SKM-1 treated with dmso at 0.1 percent for 144 hours (cell line): ENCODE data around the gene HIVEP3.
"Not testable (repeated sequence)": the region's sequence is repeated elsewhere in the genome, so short reads cannot be mapped to it uniquely, and the experiment has no call there.

Source experiments
- DNase-seq: peaks from one replicate; lab custom pipeline; 2025; ENCODE audit not compliant: unreplicated experiment; lab: John Stamatoyannopoulos, UW

Gene HIVEP3

DNA sequence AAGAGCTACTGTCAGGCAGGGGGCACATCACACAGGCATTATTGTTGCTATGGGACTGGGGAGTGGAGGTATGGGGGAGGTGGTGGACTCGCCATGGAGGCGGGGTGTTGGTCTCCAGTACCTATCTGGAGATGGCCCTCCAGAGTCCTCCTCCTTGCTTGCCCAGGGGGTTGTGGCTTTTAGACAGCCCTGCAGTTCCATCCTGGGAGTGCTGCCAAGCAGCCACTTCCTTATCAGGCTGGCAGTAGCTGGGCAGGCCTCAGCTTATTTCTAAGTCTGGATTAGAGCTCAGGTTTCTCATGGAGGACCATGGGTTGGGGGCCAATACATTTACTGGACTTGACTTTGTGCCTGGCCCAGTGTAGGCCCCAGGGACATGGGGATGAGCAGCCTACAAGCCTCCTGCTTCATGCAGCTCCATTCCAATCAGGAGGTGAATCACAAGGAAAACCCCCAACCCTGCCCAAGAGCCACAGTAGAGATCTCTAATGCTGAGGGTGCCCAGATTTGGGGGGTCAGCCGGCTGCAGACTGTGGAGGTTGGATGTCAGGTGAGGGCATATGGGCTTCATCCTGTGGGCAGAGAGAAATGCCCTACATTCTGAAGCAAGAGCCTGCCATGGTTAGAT is 223.5 kb downstream of the HIVEP3 start:
- DNase-seq, result no peak

DNA sequence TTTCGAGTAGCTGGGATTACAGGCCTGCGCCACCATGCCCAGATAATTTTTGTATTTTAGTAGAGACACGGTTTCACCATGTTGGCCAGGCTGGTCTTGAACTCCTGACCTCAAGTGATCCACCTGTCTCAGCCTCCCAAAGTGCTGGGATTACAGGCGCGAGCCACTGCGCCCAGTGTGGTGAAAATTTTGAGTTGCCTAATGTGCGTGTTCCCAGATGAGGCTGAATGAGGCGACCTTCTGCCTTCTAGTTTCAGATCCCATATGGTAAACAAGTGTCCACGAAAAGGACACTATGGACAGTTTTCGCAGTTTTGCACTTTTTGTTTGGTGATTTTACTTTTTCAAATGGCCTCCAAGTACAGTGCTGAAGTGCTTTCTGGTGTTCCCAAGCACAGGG is 226.8 kb downstream of the HIVEP3 start:
- not testable (repeated sequence) for DNase-seq

DNA sequence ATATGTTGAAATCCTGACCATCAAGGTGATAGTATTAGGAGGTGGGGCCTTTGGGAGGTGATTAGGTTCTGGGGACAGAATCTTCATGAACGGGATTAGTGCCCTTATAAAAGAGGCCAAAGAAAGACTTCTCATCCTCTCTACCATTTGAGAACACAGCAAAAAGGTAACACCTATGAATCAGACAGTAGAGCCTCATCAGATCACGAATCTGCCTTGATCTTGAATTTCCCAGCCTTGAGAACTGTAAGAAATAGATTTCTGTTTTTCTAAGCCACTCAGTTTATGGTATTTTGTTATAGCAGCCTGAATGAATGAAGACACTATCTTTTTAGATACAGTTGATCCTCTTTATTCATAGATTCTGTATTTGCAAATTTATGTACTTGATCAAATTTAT is 227.3 kb downstream of the HIVEP3 start:
- DNase-seq, result no peak

DNA sequence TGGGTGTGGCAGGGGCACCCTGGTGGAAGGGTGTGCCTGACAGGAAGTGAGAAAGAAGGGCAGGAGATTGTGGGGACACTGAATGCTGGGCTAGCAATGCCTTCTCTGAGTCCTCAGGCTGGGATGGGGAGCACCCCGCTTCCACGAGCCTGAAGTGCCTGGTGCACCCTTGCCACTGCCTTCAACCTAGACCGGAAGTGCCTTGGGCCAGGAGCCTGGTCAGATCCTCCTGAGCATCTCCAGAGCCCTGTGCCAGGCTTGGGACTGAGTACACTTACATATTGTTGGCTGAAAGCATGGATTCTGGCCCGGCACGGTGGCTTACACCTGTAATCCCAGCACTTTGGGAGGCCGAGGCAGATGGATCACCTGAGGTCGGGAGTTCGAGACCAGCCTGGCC is 228.4 kb downstream of the HIVEP3 start:
- DNase-seq, result no peak

DNA sequence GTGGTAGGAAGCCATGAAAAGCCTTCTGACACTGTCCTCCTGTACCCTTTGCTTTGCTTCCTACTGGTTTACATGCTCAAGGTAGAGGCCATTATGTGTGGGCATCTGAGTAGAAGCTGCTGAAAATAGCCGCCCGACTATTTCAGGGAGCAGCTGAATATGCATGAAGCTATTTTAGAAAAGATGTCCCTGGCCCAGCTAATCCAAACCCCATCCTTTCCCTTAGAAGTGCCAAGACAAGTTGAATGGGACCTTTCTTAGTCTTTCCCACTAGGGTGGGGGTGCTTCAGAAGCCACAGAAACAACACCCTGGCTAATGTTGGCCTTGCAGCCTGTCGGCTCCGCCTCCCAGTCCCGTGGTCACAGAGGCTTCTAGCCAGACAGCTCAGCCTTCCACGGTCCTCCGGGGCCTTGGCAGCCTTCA is 229.2 kb downstream of the HIVEP3 start:
- DNase-seq, result no peak

DNA sequence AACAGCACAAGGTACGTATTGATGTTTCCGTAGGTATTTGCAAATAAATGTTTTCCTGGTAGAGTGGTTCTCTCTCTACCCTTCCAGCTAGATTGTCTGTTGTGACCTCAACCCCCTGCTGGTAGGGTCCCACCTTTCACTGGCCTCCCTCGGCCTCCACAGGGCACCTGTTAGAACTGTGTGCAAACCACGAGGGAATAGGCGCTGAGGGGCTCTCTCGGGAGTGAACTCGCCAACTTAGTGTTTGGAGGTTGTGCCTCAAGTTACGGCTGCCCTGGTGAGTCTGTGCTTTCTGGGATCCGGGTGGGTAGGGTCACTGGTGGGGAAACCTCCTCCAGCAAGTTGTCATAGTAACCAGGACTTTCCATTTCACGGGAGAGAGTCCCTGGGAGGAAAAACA is 229.6 kb downstream of the HIVEP3 start:
- DNase-seq, result no peak

DNA sequence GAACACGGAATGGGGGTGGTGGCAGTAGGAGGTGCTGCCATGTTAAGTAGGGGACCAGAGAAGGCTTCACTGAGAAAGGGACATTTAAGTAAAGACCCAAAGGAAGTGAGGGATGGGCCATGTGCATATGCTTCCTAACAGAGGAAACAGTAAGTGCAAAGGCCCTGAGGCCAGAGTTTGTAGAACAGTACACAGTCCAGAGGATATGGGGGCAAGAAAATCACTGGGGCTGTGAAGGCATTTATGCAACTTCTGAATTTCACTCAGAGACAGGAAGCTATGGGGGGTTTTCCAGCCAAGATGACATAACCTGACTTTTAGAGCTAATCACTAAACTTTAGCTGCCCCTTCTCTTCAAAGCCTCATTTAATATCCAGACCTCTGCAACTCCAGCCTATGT is 231.7 kb downstream of the HIVEP3 start:
- no peak for DNase-seq

DNA sequence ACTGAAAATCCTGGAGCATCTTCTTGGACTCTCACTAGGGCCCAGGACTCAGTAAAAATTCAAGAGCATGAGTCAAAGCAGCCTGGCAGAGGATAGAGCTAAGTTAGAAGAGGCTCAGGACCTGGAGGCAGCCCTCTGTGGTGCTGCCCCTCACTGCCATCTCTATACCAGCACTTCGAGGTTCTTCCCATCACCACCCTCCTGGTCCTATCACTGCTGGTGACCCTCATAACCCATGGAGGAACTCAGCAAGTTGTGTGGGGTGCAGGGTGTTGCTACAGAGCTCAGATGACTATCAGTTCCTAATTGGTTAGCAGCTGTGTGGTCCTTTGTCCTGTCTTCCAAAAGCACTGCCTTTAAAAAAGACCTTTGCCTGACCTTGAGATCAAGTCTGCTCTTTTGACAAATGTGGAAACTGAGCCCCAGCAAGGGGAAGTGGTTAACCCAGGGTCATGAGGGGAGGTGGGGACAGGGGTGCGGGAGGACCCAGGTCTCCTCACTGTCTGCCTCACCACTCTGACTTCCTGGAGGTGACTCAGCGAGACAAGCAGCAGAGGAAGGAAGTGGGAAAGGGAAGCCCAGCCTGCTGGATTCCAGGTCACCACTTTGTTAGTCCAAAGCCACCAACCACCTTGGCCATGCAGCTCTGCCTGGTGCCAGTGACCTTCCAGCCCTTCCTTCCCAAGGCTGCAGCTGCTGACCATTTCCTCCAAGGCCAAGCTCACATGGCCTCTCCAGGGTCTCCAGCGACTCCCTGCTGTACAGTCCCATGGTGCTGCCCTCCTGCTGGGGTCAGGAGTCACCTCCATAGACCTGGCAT is 234.8 kb downstream of the HIVEP3 start:
- DNase-seq, result peak; percentile 94

DNA sequence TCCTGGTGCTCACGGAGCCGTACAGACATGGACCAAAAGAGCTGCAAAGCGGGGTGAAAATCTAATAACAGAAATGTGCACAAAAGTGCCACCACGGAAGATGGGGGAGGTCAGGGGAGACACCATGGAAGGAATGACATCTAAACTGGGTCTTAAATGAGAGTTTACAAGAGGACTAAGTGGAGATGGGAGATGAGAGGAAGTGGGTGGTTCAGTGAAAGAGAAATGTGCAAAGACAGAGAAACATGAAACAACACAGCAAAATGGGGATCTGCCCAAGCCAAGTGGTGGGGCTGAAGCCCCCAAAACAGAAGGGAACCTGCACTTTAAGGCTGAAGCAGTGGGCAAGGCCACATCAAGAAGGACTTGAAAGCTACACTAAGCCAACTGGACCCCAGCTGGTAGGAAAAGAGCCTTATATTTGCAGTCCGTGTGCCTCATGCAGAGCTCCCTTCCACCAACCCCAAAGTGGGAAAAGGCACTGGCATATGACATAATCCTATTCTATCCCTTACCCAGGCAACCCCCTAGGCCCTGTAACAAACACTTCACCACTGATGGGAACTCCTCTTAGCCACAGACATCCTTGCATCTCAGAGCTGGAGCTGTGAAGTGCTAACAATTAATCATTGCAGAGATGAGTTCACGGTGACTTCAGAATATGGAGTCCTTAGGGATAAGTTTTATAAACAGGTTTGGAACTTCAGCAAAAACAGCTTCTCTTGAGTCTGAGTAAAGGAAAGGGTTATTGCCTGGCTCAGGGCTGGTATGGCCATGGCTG is 235.7 kb downstream of the HIVEP3 start:
- DNase-seq, result no peak

DNA sequence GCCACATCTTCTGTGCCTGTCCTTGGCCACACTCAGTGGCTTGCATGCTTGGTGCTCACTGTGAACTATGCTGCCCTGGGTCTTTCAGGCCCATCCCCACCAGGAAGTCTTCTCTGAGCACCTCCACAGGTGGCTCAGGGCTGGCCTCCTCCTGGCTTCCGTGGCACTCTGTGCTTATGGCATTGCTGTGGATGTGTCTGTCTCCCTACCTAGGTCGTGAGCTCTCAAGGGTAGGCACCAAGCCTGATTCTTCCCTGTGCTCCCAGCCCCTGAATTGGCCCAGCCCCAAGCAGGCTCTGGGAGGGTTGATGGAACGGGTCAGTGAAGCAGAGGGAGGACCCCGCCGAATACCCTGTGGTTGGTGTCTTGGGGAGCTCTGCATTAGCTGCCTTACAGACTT is 236.6 kb downstream of the HIVEP3 start:
- no peak for DNase-seq

DNA sequence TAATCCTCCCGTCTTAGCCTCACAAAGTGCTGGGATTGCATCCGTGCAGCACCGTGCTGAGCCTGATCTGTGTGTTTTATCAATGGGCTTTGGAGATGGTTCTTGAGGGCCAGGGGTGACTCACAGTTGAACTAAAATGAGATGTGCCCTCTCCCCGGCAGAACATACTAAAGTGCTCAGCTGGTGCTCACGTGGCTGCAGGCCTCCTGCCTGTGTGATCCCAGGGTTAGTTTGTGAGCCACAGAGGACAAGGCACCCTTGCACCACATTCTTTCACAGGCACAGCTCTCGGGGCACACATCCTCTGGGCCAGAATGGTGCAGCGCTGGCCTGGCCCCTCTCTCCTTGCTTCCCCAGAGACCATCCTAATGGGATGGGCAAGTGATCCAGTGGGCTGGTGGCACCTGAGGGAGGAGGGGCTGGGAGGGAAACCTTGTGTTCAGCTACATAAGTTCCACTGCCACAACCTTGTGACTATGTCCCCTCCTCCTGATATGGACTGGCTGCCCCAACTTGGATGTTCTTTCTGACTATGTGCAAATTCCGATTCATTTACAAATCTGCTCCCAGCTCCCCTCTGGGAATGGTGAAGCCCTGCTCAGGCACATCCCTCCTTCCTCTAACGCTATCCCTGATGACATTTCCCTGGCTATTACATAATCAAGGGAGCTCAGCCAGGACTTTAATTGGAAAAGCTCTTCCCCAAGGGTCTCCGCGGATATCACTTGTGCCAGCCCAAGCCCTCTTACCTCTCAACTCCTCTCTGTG is 237.2 kb downstream of the HIVEP3 start:
- DNase-seq, result no peak

DNA sequence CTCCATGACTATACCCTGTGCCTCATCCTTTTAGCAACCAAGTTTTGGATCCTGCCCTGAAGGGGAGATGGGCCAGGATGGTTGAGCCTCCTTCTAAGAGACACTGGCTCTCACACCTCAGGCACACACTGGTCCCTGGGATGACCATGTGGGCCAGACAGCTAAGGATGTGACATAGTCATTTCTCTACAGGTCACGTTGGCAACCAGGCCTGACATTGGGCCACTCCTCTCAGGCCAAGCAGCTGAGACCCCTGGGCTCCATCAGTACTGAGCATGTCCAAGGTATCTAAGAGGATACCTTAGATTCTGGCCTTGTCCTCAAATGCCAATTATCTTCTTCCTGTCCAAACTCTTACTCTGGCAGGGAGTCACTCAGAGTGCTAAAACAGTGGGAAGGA is 238.7 kb downstream of the HIVEP3 start:
- DNase-seq, result no peak

DNA sequence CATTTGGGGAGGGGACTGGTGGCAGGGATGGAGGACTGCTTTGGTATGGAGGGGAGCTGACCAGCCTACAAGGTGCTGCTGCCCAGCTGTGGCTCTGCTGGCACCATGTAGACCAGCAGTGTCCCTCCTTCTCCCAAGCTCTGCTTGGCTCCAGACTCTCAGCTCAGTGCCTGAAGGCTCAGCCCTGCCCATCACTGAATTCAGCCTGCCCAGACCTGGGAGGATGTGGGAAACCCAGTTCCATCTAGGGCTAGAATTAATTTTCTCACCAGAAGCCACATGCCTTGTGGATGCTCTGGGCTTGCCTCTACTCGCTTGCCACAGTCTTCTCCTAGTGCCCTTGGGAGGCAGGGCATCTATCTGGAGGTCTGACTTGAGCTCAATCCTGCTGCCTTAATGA is 239.2 kb downstream of the HIVEP3 start:
- no peak for DNase-seq

DNA sequence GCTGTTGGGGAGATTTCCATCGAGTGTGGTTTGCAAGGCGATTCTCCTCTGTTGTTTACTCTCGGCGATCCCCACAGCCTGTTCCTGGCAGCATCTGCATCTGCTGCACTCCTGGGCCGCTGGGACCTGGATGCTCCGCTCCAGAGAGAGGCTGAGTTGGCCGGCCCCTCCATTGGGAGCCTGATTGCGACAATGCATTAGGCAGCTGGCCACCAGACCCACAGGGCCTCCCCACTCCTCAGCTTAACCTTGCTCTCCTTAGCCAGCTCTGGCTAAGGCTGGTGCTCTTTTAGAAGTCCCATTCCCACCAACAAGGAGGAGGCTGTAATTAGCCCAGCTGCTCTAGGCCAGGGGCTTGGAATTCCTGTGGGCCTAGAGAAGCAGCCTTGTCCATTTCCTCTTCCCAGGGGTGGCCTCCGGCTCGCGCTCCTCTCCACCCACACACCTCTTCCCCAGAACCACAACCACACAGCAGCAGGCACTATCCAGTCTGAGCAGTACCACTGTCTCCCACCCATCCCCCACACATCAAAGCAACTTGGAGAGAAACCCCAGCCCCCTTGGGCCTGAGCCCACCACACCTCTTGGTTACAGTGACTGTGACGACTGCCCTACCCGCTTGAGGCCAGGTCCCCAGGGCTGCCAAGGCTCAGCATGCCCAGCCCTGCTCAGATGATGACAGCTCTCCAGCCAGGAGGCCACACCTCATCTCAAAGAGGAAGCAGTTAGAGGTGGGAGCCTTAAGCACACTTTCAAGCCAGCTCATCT is 240.4 kb downstream of the HIVEP3 start:
- peak; percentile 62 for DNase-seq

DNA sequence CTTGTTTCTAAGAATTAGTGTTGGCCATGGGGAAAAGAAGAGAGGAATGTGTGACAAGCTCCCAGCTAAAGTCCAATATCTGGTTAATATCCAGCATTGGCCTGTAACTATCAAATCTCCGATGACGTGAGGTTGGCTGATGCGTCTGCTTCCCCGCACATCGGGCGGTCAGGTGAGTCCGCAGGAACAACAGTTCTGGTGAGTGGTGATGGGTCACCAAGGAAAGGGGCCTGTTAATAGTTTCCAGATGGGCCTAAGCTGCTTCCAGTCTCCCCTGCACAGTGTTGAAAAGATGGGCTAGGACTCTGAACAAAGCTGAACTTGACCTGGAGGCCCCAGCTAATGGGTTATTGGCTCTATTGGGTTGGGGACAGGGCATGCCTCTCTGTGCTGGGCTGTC is 241.1 kb downstream of the HIVEP3 start:
- DNase-seq, result no peak

DNA sequence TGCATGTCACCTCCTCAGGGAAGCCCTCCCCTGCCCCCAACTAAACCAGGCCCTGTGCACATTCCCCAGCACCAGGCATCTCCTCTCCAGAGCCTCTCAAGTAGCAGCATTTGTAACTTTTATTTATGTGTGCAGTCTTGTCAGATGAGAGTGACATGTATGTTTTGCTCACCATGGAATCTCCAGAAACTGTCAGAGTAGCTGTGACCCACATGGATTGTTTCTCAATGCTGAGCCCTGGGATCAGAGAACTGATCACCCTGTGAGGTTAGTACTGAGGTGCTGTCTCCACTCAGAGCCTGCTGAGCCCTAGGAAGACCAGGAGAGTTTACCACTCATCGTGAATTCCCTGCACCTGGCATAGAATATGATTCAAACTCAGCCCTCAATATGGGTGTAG is 243.3 kb downstream of the HIVEP3 start:
- no peak for DNase-seq

DNA sequence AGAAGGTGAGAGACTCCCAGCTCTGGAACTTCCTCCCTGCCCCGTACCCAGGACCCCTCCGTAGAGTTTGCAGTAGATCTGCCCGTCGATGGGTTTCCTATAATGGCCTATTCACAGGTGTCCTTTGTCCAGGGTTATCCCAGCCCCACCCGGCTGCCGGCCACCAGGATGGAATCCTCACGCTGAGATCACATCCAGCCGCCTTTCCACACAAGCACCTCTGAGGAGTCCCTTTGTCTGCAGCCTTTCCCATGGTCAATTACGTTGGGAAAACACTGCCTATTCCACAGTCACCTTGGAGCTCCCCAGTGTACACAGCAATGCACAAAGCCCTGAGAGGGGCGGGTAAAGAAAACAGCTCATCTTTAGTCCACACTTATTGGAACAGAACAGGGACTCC is 244.2 kb downstream of the HIVEP3 start:
- DNase-seq, result no peak

DNA sequence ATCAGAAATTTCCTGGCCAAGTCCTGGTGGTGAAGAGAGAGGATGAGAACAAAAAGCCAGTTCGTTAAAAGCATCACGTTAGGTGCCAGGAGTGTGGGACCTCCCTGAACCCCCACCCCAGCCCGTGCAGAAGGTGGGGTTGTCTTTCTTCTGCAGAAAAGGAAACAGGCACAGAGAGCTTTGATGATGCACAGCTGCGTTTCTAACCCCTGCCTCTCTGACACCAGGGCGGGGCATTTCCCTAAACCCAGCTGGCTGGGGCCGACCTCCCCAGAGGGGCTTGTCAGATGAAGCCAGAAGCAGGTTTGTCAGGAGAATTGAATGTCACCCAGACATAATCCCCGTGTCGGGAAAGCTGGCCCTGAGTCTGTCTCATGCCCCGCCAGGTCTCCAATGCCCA is 244.9 kb downstream of the HIVEP3 start:
- no peak for DNase-seq

DNA sequence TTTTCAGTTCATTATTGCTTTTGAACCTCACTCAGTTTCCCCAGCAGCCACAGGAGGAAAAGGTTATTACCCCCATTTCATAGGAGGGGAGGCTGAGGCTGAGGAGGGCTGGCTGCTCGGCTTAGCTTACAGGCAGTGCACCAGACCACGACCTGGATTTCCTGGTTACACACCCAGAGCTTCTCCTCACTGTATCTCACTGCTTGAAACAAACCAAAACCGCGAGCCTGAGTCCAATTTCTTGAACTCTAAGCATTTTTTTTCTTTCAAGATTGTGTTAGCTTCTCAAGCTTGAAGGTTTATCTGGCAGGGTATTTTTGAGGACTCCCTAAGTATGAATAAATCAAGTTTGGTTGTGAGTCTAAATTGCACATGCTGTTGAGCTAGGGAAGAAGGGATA is 245.3 kb downstream of the HIVEP3 start:
- DNase-seq, result no peak

DNA sequence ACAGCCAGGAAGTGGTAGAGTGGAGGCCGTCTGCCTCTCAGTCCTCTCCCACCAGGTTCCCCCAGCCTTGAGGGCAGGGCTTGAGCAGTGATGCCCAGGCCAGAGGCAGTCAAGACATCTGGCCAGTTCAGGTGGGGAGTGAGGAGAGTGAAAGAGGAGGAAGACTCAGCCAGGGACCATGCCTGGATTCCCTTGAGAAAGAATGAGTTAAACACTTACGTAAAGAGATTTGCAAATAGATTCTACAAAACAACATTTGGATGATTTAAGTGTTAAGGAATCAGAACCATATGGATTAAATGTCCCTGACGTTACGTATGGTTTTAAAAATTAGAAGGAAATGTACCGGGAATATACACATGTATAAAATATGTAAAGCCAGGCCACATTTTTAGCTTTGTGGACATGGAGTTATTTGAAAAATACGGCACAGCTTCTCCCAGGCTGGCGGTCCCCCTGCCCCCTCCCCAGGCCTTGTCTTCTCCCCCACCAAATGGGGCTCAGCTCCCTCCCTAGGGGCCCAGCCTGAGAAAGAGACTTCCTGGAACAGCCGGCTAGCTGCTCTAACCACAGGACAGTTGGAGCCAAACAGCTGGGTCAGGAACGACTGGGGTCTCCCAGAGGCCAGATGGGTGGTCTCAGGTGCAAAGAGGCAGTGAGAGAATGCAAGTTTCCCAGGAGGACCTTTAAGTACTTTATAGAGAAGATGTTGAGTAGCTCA is 245.9 kb downstream of the HIVEP3 start:
- no peak for DNase-seq
